Forelimb muscle (tissue), 1 donor: Measurements from ENCODE around the gene RPL39. TPM values are rescaled to one million over a fixed set of nuclear protein-coding genes. Genes with fewer than 3 reads are reported as not detected.
"Not testable (repeated sequence)": the region's sequence is repeated elsewhere in the genome, so short reads cannot be mapped to it uniquely, and the experiment has no call there.

Source experiments
- DNase-seq: peaks from one replicate; pipeline ENCODE4 v3.0.0-alpha.2; 2013; ENCODE audit warnings: low read depth
- polyA plus RNA-seq: library from polyadenylated mRNA; unstranded; fragments of 120-200 nt; gene quantifications from one replicate; pipeline ENCODE4 v1.2.1, GENCODE V29; 2013; ENCODE audit not compliant: insufficient read length

RPL39 gene
- polyA plus RNA-seq, 1 donor, result 3,298 TPM

- no peak for DNase-seq
These were observed 28.2 kb downstream of the RPL39 start for GRCh38 chrX:119763181-119763580.

GRCh38 chrX:119762718-119763117, 28.7 kb downstream of the RPL39 start:
- no peak for DNase-seq

GRCh38 chrX:119760026-119760877, 31.2 kb downstream of the RPL39 start:
- no peak for DNase-seq

- DNase-seq, result no peak
These were observed 32.1 kb downstream of the RPL39 start for GRCh38 chrX:119759248-119759766.

- DNase-seq, result no peak
These were observed 32.6 kb downstream of the RPL39 start for GRCh38 chrX:119758731-119759247.

- DNase-seq, result no peak
These were observed 33.3 kb downstream of the RPL39 start, which contains the start of gene SOWAHD for GRCh38 chrX:119757979-119758730. Gene SOWAHD, plus strand, starts transcription at chrX:119758588. Its CDS starts 80 bp downstream, at chrX:119758668.

GRCh38 chrX:119757646-119757978, 33.8 kb downstream of the RPL39 start:
- no peak for DNase-seq

- DNase-seq, result no peak
These were observed 34.3 kb downstream of the RPL39 start for GRCh38 chrX:119756926-119757635.

GRCh38 chrX:119755981-119756533, 35.4 kb downstream of the RPL39 start:
- DNase-seq, result no peak

- DNase-seq, result no peak
These were observed 37.7 kb downstream of the RPL39 start for GRCh38 chrX:119753639-119754257.

- no peak for DNase-seq
These were observed 38.4 kb downstream of the RPL39 start for GRCh38 chrX:119753001-119753400.

- not testable (repeated sequence) for DNase-seq
These were observed 40.7 kb downstream of the RPL39 start for GRCh38 chrX:119750751-119751150.

- DNase-seq, result not testable (repeated sequence)
These were observed 41.3 kb downstream of the RPL39 start for GRCh38 chrX:119750131-119750530.

GRCh38 chrX:119745283-119745848, 46.1 kb downstream of the RPL39 start:
- no peak for DNase-seq

GRCh38 chrX:119738742-119739141, 52.7 kb downstream of the RPL39 start:
- DNase-seq, result no peak

Other genes starting within 250 kb of the RPL39 start
- gene STEEP1, start 226.2 kb downstream of the RPL39 start, polyA plus RNA-seq, result 18.1 TPM
- gene UBE2A, start 217.1 kb downstream of the RPL39 start, polyA plus RNA-seq, result 60.1 TPM
- 7.1 TPM for gene NKRF, start 185.2 kb downstream of the RPL39 start, polyA plus RNA-seq
- gene SEPTIN6, start 98.5 kb downstream of the RPL39 start, polyA plus RNA-seq, result 32.1 TPM
- gene SOWAHD, start 33.0 kb downstream of the RPL39 start, polyA plus RNA-seq, result 0.47 TPM
- 13.5 TPM for gene UPF3B, start 61.3 kb upstream of the RPL39 start, polyA plus RNA-seq
- gene RNF113A, start 80.1 kb upstream of the RPL39 start, polyA plus RNA-seq, result 9.0 TPM
- 92.8 TPM for gene NDUFA1, start 80.2 kb upstream of the RPL39 start, polyA plus RNA-seq
- gene AKAP14, start 104.3 kb upstream of the RPL39 start, polyA plus RNA-seq, result not detected
- 9.0 TPM for gene NKAP, start 152.1 kb upstream of the RPL39 start, polyA plus RNA-seq